HepG2 (cell line): ENCODE measurements around the gene C1orf116.

Experiments used
- ARNTL ChIP-seq: sonication (generic); formaldehyde crosslinking; IDR thresholded peaks from 2 replicates; pipeline ENCODE4 v1.4.0; 2020; ENCODE audit warnings: mild to moderate bottlenecking, missing genetic modification reagents
- BHLHE40 ChIP-seq: IDR thresholded peaks from 2 replicates; pipeline ENCODE4 v1.6.1; 2011; ENCODE audit warnings: low read length, improper control_type of control experiment
- BORCS8-MEF2B ChIP-seq: sonication (generic); formaldehyde crosslinking; IDR thresholded peaks from 2 replicates; pipeline ENCODE4 v1.8.0; 2022; ENCODE audit warnings: mild to moderate bottlenecking, missing genetic modification reagents
- CREB1 ChIP-seq, 2 experiments: fragments of 450-650 bp in 1 of 2; IDR thresholded peaks; 2 replicates each; pipeline ENCODE4 v1.6.1; 2016 to 2017; ENCODE audit warnings: control low read depth in 1 of 2, mild to moderate bottlenecking in 1 of 2, missing compliant biosample characterization in 1 of 2, missing genetic modification characterization in 1 of 2
- CTCF ChIP-seq: sonication (generic); formaldehyde crosslinking; IDR thresholded peaks from 2 replicates; pipeline ENCODE4 v1.5.0; 2020; ENCODE audit warnings: mild to moderate bottlenecking, missing genetic modification reagents, moderate library complexity
- JUND ChIP-seq: sonication (generic); formaldehyde crosslinking; IDR thresholded peaks from 2 replicates; pipeline ENCODE4 v1.8.0; 2022; ENCODE audit warnings: mild to moderate bottlenecking, missing genetic modification reagents
- MYNN ChIP-seq: sonication (generic); formaldehyde crosslinking; IDR thresholded peaks from 2 replicates; pipeline ENCODE4 v1.4.0; 2020; ENCODE audit warnings: mild to moderate bottlenecking, low read depth, missing genetic modification reagents
- POLR2A ChIP-seq, 2 experiments: IDR thresholded peaks; 2 replicates each; pipeline ENCODE4 v1.6.1; 2011; ENCODE audit warnings: low read depth in 2 of 2, low read length in 2 of 2, mild to moderate bottlenecking in 1 of 2, moderate library complexity in 1 of 2; ENCODE audit not compliant: insufficient read depth in 1 of 2
- TEAD2 ChIP-seq: sonication (generic); formaldehyde crosslinking; IDR thresholded peaks from 2 replicates; pipeline ENCODE4 v1.9.0; 2021; ENCODE audit warnings: missing genetic modification reagents
- YY1 ChIP-seq: IDR thresholded peaks from 2 replicates; pipeline ENCODE4 v1.6.1; 2011; ENCODE audit warnings: low read length, low read depth, moderate library complexity, mild to moderate bottlenecking; ENCODE audit not compliant: insufficient read depth, insufficient replicate concordance
- ZBTB8A ChIP-seq: sonication (generic); formaldehyde crosslinking; IDR thresholded peaks from 2 replicates; pipeline ENCODE4 v1.4.0; 2020; ENCODE audit warnings: mild to moderate bottlenecking, low read depth, missing genetic modification reagents, borderline replicate concordance
- ZFP91 ChIP-seq: sonication (generic); formaldehyde crosslinking; IDR thresholded peaks from 2 replicates; pipeline ENCODE4 v1.9.0; 2022; ENCODE audit warnings: missing genetic modification reagents, mild to moderate bottlenecking, borderline replicate concordance
- TF ChIP-seq, protein P1 (sequence below): sonication (generic); formaldehyde crosslinking; IDR thresholded peaks from 2 replicates; pipeline ENCODE4 v1.5.1; 2020; ENCODE audit warnings: missing genetic modification reagents, mild to moderate bottlenecking, borderline replicate concordance
- TF ChIP-seq, protein P2 (sequence below): fragments of 450-650 bp; IDR thresholded peaks from 2 replicates; pipeline ENCODE4 v1.6.1; 2017; ENCODE audit warnings: mild to moderate bottlenecking

DNA sequence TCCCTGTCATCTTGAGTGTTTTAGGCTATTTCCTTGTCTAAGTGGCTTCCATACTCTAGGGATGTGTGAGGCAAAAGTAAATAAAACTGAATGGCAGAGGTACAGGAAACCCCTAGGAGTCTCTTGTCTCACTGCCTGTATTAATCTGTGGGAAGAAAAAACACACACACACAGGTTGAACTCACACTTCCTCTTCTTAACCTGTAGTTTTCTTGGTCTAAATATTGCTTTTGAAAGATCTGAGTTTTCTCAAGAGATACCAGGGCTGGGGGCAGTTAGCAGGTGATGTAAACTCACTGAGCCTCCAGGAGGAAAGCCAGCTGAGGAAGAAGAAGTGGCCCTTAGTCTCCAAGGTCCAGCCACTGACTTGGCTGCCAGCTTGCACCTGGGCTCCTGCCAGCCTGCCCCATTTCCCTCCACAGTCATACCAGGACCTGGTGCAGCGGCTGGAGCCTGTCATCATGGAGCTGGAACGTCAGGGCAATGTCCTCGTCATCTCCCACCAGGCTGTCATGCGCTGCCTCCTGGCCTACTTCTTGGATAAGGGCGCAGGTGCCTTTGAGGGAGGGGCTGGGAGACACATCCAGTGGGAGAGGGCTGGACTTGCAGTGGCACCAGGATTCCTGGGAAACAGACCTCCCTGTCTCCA, 37.4 kb upstream of the C1orf116 start:
- TF ChIP-seq ARNTL (no peak), MYNN (CRISPR knock-in tag) (no peak), CTCF (CRISPR knock-in tag) (no peak), TEAD2 (CRISPR knock-in tag) (no peak), BHLHE40 (no peak), CREB1 (IDR thresholded peaks at IDR 0.05) (no peak), CREB1 (CRISPR knock-in tag; IDR thresholded peaks at IDR 0.05) (no peak), POLR2A (IDR thresholded peaks at IDR 0.05; ENCODE audit: insufficient read depth in 1 of 2, low read depth in 2 of 2, low read length in 2 of 2) (no peak), JUND (no peak), BORCS8-MEF2B (CRISPR knock-in tag) (no peak), YY1 (no peak), ZBTB8A (CRISPR knock-in tag) (no peak), ZFP91 (no peak)
- TF ChIP-seq, protein P1, sequence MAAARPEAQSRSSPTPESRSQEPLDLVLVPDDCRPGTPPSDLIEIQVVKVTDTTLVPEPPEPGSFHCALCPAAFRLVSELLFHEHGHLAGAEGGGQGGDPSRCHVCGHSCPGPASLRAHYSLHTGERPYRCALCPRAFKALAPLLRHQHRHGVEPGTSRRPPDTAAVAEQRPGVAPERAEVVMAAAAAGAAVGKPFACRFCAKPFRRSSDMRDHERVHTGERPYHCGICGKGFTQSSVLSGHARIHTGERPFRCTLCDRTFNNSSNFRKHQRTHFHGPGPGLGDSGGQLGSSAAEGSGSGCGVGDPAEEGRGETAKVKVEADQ (CRISPR knock-in tag), result no peak
- TF ChIP-seq, protein P2, sequence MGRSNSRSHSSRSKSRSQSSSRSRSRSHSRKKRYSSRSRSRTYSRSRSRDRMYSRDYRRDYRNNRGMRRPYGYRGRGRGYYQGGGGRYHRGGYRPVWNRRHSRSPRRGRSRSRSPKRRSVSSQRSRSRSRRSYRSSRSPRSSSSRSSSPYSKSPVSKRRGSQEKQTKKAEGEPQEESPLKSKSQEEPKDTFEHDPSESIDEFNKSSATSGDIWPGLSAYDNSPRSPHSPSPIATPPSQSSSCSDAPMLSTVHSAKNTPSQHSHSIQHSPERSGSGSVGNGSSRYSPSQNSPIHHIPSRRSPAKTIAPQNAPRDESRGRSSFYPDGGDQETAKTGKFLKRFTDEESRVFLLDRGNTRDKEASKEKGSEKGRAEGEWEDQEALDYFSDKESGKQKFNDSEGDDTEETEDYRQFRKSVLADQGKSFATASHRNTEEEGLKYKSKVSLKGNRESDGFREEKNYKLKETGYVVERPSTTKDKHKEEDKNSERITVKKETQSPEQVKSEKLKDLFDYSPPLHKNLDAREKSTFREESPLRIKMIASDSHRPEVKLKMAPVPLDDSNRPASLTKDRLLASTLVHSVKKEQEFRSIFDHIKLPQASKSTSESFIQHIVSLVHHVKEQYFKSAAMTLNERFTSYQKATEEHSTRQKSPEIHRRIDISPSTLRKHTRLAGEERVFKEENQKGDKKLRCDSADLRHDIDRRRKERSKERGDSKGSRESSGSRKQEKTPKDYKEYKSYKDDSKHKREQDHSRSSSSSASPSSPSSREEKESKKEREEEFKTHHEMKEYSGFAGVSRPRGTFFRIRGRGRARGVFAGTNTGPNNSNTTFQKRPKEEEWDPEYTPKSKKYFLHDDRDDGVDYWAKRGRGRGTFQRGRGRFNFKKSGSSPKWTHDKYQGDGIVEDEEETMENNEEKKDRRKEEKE, result no peak
